Islet precursor cell (in vitro differentiated cells): ENCODE results near the gene FBXO42.

Experiments used
- DNase-seq: peaks from one replicate; pipeline ENCODE4 v3.0.0-alpha.2; 2018

FBXO42 gene

DNA sequence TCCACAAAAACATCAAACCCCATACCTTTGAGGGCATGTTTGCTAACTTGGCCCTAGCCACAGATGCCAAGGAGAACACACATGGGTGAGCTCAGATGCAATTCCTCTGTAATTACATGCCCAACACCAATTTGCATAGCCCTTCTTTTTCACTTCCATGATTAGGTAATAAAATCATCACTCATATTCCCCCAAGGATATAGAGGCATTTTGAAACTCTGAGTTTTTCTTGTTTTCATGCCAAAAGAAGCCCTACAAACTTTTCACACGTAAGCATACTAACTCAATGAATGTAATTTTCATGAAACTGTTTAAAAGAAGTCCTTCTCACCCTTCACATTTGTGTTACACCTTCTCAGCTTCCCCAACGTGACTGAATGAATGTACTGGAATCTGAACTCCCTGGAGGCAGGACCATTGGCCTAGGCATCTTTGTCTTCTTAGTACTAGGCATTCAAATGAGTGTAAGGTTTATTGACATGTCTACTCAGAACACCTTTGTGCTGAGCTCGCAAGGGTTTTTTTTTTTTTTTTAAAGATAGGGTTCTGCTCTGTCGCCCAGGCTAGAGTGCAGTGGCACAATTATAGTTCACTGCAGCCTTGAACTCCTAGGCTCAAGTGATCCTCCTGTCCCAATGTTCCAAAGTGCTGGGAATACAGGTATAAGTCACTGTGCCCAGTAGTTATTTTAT is 31.0 kb downstream of the FBXO42 start:
- no peak for DNase-seq

DNA sequence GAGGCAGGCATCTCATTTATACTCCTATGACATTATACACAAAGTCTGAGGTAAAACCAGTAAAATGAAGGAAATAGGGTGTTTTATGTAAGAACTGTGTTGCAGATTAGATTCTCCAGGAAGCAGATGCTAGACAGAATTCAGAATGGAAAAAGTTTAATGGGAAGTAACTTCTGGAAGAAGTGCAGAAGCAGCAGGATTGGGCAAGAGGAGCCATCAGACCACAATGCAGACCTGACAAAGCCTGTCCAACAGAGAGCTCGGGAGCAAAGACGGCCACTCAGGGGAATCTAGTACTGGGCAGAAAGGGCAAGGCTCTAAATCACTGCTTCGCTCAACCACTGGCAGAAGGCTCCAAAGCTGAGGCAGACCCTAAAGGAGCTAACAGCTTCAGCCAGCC is 33.7 kb downstream of the FBXO42 start:
- no peak for DNase-seq

DNA sequence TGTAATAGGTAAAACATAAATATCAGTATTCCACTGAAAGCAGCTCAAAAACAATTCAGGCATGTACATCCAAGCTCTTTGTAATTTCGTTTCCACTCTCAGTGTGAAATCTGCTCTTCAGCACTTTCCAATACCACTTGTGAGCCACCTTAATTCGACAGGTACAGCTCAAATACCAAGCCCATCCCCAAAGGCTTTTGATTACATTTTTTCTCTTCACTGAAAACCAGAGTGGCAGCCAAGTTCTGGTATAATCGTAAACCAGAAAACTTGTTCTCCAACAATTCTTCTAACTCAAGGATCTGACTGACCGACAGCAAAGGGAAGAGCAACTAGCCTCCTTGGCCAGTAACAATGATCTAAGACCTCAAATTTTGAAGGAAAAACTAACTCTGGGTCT is 36.8 kb downstream of the FBXO42 start:
- no peak for DNase-seq

DNA sequence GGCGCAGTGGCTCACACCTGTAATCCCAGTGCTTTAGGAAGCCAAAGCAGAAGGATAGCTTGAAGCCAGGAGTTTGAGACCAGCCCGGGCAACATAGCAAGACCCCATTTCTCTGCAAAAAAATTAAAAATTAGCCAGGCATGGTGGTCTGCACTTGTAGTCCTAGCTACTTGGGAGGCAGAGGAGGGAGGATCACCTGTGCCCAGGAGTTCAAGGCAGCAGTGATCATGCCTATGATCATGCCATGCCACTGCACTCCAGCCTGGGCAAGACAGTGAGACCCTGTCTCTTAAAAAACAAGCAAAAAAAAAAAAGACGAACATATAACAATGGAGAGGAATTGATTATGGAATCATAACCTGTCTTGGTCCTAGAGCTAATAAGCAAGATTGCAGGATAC is 45.1 kb downstream of the FBXO42 start:
- no peak for DNase-seq

DNA sequence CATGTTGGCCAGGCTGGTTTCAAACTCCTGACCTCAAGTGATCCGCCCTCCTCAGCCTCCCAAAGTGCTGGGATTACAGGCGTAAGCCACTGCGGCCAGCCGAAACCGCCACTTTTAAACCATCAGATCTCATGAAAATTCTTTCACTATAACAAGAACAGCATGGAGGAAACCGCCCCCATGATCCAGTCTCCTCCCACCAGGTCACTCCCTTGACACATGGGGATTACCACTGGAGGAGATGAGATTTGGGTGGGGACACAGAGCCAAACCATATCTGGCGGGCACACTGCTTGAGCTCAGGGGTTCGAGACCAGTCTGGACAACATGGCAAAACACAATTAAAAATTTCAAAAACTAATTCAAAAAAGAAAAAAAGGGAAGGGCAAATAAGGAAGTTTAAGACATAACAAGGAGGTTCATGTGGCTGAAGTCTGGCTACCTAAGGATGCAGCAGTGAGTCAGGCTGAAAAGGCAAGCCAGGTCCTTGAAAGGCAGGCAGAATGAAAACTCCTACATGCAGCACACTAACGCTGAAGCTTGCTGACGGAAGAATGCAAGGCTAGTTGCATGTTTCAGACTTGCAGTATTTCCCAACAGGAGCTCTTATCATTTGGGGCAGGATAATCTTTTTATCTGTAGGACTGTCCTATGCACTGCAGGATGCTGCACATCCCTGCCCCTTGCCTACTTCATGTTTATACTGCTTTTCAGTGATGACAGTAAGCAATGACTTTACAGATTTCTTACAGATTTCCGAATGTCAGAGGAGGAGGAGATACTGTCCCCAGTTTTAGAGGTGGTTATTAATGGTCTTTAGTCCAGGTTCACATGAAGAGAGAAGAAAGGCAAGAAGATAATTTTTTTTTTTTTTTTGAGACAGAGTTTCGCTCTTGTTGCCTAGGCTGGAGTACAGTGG is 49.3 kb downstream of the FBXO42 start:
- DNase-seq, result no peak

DNA sequence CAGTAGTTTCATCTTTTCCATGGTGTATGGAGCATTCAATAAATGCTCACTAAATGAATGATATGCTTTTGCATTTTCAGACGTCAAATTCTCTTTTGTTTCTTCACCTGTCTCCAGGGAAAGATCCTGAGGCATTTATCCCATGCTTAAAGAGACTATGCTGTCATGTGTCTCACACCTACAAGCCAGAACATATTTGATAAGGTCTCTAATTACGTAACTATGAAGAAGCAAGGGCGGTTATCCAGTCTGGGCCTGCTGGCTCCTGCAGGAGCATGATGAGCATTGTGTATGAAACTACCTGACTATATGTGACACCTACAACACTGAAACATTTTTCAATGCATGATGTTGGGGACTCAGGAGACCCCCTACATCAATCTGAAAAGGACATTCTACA is 51.8 kb downstream of the FBXO42 start:
- no peak for DNase-seq

DNA sequence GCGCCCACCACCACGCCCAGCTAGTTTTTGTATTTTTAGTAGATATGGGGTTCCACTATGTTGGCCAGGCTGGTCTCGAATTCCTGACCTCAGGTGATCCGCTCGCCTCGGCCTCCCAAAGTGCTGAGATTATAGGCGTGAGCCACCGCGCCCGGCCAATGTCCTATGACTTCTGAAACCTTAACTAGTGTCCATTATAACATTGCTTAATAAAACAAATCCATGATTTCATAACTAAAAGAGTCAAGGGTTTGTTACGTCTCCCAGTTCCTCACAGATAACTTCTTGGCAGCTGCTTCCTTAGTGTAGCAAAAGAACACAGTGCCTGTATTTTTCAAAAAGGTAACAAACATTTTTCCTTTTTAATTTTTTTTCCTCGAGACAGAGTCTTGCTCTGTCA is 53.6 kb downstream of the FBXO42 start:
- DNase-seq, result no peak

DNA sequence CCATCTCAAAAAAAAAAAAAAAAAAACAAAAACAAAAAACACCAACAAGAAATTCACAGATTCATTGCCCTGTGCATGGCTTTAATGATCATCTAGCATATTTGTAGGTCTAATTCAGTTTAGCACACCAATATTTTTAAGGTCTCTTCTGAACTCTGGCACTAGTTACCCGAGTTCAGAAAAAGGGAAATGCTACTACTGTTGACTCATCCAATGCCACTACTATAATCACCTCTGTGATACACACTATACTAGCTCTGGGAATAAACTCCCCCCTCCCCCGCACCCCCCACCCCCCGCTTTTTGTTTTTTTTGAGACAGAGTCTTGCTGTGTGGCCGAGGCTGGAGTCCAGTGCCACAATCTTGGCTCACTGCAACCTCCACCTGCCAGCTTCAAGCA is 55.6 kb downstream of the FBXO42 start:
- no peak for DNase-seq

DNA sequence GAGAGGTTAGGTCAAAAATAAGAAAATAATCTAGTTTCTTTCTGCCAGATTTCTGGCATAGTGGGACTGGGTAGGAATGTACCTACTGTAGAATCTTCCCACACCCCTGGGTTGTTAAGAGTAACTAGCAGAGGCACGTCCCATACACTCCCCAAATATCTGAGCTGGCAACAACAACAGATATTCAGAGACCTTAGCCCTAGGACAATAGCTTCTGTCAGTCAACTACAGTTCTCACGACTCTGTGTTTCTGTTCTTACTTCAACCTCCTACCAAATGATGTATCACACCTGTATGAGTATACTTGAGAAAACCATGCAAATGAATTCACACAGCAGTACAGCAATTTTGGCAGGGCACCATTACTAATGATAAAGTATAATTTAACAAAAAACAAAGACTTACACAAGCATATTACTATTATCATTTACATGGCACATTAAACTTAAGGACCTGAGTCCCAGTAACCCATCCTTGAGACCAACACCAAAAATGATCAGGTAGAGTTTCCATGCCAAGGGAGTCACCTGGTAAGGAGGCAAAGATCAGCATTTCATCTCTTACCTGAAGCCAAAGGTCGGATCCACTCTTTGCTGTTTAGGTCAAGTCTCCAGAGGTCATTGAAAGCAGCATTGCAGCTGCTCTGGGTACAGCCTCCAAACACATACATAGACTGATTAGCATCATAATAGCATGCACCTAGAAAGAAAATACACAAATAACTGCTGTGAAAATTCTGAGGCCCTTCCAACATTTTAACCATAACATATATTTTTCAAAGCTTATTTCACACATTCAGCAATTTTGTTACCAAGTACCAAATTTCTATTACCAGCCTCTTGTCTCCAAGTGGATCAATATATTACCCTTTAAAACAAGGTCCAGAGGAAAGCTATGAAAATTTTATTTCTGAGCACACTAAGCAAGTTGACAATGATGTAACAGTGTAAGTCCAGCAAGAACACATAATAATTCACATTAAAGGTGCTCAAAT is 57.8 kb downstream of the FBXO42 start:
- DNase-seq, result no peak

DNA sequence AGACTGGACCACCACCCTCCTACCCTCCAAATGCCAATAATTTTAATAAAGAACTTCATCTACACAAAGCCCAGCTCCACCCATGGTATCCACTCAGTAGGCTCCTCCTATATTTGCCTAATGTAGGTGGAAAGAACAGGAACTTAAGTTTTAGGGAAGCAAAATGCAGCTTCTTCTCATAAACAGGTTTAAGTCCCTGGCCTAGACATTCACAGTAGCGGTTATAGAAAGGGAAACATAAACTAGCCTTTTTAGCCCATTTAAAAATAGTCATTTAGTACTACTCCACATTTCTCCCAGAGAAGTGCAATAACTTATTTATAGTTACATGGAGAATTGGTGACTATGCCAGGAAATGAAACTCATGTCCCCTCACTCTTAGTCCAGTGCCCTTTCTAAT is 58.7 kb downstream of the FBXO42 start:
- DNase-seq, result no peak

DNA sequence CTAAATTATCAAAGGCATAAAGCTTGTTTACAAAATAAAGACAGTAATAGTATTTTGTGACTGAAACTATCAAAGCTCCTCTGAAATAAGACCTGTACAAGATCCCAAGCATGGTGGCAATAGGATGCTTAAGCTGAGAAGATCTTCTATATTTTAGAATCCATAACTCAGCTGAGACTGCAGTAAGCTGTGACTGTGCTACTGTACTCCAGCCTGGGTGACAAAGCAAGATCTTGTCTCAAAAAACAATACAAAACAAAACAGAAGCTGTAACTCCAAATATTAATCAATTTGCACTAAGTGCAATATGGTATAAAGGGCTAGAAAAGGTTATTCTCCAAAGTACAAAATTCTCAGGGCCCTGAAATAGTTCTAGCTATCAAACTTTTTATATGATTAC is 59.5 kb downstream of the FBXO42 start:
- DNase-seq, result no peak

DNA sequence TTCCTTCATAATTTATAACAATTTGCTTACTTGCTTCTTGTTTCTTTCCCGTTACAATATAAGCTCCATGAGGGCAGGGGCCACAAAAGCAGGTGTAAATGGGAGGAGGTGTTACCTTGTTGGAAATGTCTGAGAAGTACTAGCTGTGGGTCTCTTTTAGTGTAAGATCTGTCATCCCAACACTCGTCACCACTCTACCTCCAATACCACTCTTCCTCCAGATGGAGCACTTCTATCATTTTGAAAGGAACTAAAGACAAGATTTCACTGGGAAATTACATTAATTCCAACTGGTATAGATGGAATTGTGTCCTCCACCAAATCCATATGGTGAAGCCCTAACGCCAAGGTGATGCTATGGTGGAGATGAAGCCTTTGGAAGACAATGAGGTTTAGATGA is 62.3 kb downstream of the FBXO42 start:
- DNase-seq, result no peak

DNA sequence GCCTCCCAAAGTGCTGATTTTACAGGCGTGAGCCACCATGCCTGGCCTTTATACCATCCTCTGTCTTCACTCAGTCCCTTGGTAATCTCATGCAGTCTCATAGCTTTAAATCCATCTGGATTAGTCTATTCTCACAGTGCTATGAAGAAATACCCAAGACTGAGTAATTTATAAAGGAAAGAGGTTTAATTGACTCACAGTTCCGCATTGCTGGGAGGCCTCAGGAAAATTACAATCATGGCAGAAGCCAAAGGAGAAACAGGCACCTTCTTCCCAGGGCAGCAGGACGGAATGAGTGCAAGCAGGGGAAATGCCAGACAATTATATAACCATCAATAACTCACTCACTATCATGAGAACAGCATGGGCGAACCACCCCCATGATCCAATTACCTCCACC is 66.2 kb downstream of the FBXO42 start:
- DNase-seq, result no peak

DNA sequence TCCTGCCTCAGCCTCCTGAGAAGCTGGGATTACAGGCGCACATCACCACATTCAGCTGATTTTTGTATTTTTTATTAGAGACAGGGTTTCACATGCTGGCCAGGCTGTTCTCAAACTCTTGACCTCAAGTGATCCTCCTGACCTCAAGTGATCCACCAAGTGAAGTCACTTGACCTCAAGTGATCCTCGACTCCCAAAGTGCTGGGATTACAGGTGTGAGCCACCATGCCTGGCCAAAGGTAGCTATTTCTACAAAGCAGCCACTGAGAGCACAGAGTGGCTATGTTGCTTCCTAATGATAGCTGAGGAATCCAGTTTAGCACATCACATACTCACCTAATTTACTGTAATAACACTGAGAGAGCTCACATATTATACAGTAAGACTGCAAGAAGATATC is 70.5 kb downstream of the FBXO42 start:
- DNase-seq, result no peak

DNA sequence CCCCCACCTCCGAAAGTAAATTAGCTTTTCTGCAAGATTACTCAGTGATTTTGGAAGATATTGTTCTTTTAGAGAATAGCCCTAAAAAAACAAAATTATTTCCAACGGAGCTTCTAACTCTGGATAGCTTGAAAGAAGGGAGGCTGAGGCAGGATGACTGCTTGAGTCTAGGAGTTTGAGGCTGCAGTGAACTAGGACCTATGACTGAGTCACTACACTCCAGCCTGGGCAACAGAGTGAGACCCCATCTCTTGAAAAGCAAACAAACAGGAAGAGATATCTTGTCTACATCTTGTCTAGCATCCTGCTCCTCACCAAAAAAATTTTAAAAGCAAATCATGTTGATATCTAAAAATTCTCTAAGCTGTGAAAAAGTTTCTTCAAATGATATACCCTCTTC is 73.1 kb downstream of the FBXO42 start:
- no peak for DNase-seq

DNA sequence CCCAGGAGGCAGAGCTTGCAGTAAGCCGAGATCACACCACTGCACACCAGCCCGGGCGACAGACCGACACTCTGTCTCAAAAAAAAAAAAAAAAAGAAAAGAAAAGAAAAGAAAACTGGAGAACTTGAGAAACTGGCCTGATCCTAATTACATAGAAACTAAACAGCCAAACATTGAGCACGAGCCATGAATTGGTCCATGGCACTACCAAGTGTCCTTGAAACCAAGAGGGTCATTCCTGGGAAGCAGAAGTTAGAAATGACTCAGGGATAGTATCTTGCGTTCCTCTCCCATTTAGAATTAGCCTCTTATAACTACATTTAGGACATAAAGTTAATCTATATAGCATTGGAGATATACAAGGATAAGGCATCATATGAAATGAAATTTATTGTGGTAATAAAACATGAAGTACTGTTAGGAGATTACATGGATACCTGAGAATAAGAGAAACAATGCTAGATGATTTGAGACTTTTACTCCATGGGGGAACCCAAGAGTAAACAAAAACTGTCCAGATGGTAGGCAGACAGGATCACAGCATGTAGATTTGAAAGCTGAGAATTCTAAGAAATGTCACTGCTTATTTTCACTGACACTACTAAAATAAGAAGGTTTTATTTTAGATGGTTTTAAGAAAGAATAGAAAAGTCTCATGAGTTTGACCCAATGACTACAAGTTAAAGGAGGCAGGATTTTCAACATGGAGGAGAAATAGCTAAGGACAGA is 75.8 kb downstream of the FBXO42 start:
- DNase-seq, result no peak

DNA sequence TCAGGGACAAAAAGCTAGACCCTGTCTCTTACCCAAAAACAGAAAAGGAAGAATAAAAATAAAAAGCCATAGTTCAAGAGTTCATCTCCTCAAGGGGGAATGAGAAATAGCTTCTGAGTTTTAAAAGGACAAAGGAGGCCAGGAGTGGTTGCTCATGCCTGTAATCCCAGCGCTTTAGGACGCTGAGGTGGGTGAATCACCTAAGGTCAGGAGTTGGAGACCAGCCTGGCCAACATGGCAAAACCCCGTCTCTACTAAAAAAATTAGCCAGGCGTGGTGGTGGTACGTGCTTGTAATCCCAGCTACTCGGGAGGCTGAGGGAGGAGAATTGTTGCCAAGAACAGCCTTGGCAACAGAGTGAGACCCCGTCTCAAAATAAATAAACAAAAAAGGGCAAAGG is 76.7 kb downstream of the FBXO42 start:
- no peak for DNase-seq

DNA sequence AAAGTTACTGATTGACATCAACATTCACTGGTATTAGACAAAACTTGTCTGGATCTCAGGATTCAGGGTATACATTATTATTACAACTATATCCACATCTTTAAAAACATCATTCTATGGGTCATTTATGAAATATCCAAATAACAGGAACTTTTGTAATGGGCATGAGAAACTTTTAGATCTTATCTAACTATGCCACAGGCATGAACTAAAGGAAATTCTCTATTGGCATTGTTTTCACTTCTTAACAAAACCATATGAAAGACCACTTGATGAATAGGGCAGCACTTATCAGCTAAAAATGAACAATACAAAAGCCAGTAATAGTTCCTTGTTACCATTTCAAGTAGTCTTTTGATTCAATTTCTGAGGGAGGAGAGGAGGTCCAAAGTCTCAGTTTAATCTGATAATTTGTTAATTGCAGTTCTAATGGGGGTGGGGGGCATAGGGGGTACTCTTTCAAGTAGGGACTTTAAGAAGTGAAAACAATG is 84.5 kb downstream of the FBXO42 start:
- no peak for DNase-seq

DNA sequence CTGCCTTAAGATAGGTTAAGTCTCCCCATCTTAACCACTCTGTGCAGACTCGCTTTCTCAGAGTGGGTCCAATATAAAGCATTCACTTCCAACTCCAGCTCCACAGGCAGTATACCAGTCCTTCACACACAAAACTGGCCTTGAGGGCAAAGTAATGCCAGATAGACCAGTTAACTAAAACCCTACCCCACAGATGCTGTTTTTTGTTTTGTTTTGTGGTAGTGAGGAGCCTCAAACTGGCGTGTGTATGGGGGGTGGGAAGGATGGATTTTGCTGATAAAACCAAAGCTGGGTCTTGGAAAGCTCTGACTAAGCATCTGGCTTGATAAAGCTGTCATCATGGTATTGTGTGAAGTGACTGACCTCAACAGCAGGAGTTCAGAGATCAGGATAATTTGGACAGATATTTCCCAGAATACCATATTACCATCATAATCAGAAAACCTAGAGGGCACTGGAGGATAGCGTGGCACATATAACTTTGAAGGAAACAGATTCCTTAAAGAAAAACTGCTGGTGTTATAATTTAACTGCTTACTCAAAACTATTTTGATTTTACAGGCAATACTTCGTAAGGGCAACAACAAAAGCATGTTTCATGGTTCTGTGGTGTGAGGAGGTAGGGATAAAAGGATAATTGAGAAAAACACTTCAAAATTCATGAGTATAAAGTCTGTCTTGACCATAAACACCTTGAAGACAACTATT is 85.7 kb downstream of the FBXO42 start:
- DNase-seq, result no peak

DNA sequence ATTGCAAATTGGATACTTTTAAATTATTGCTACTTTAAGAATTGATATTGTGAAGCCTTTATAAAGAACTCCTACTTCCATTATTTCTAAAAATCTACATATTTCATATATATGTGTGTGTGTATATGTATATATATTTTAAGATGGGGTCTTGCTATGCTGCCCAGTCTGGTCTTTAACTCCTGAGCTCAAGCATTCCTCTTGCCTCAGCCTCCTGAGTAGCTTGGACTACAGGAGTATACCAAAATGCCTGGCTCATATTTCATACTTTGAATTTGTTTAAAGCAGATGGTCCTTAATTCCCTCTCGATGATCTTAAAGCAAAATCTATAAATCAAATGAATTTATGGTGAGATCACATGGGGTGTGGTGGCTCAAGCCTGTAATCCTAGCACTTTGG is 90.2 kb downstream of the FBXO42 start:
- no peak for DNase-seq

DNA sequence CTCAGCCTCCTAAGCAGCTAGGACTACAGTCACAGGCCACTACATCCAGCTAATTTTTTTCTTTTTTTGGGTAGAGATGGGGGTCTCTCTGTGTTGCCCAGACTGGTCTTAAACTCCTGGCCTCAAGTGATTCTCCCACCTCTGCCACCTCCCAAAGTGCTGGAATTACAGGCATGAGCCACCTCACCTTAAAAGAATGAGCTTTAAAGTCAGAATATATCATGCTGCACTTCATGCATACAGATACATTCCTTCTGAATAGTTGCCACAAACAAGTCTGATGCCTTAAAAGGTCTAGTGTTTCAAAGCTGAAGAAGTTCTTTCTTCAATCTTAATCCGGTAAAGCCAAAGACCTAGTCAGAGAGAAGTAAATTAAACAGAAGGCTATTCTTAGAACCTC is 91.5 kb downstream of the FBXO42 start:
- DNase-seq, result peak; percentile 74
